H1 (cell line): ENCODE results near the gene FMO5. TPM values are rescaled to one million over a fixed set of nuclear protein-coding genes. Genes with fewer than 3 reads are reported as not detected.

ENCODE experiments used
- CTCF ChIA-PET: fragments of 300-600 bp; sonication (Branson Sonifier 250); formaldehyde crosslinking; loops from one replicate; lab custom pipeline; 2021; ENCODE audit not compliant: partially characterized antibody; lab: Charles Lee
- POLR2A ChIA-PET: fragments of 300-600 bp; sonication (Branson Sonifier 250); formaldehyde crosslinking; loops from one replicate; lab custom pipeline; 2021; ENCODE audit warnings: inconsistent platforms; ENCODE audit not compliant: partially characterized antibody; lab: Charles Lee
- DNase-seq, 2 experiments: peaks; one replicate each; pipeline versions ENCODE4 v3.0.0 to v3.0.0-alpha.2; 2010 to 2022; ENCODE audit warnings: low spot score in 2 of 2, low read depth in 1 of 2, mixed read lengths in 1 of 2
- FAIRE-seq: peaks from 2 replicates; lab custom pipeline; 2011; peaks lifted over from hg19 to GRCh38; lab: Jason Lieb, UNC
- H2AFZ ChIP-seq: 2 replicates; pipeline ENCODE4 v1.8.1; 2012; ENCODE audit warnings: low read length, inconsistent platforms
- H2AK5ac ChIP-seq: 2 replicates; pipeline ENCODE4 v1.6.1; 2013; ENCODE audit warnings: low read depth, low read length
- H2BK120ac ChIP-seq: replicated peaks from 2 replicates; pipeline ENCODE3; 2013; ENCODE audit warnings: low read depth, low read length, inconsistent platforms
- H2BK12ac ChIP-seq: 2 replicates; pipeline ENCODE4 v1.6.1; 2013; ENCODE audit warnings: low read depth, low read length
- H2BK15ac ChIP-seq: 2 replicates; pipeline ENCODE4 v1.6.1; 2013; ENCODE audit warnings: low read length
- H2BK20ac ChIP-seq: 2 replicates; pipeline ENCODE4 v1.6.1; 2013; ENCODE audit warnings: low read length
- H2BK5ac ChIP-seq: 2 replicates; pipeline ENCODE4 v1.6.1; 2013; ENCODE audit warnings: low read depth, low read length
- H3K14ac ChIP-seq: 2 replicates; pipeline ENCODE4 v1.6.1; 2013; ENCODE audit warnings: inconsistent platforms; ENCODE audit not compliant: insufficient read length
- H3K18ac ChIP-seq: 2 replicates; pipeline ENCODE4 v1.6.1; 2013; ENCODE audit warnings: low read length; ENCODE audit errors: extremely low read depth
- H3K23ac ChIP-seq: 2 replicates; pipeline ENCODE4 v1.6.1; 2013; ENCODE audit warnings: inconsistent platforms; ENCODE audit not compliant: insufficient read length
- H3K23me2 ChIP-seq: 2 replicates; pipeline ENCODE4 v1.6.1; 2013; ENCODE audit warnings: low read depth, low read length
- H3K27ac ChIP-seq: 2 replicates; pipeline ENCODE4 v1.6.1; 2011; ENCODE audit warnings: low read depth, low read length, inconsistent platforms
- H3K27me3 ChIP-seq, 4 experiments: replicated peaks in 1 of 4; 1 replicate in 1 of 4; 2 replicates in 3 of 4; pipeline versions ENCODE4 v1.6.1 to v1.8.1; 2011 to 2013; ENCODE audit warnings: low read length in 3 of 4, mild to moderate bottlenecking in 3 of 4, inconsistent platforms in 2 of 4, mixed read lengths in 2 of 4, moderate library complexity in 1 of 4; ENCODE audit not compliant: control insufficient read depth in 3 of 4, insufficient read depth in 3 of 4; ENCODE audit errors: extremely low read depth in 1 of 4
- H3K36me3 ChIP-seq, 4 experiments: 2 replicates each; pipeline versions ENCODE4 v1.6.1 to v1.8.1; 2011 to 2013; ENCODE audit warnings: mild to moderate bottlenecking in 4 of 4, low read length in 3 of 4, moderate library complexity in 2 of 4, control low read depth in 1 of 4, inconsistent platforms in 1 of 4; ENCODE audit not compliant: insufficient read depth in 4 of 4, control insufficient read depth in 2 of 4
- H3K4ac ChIP-seq: replicated peaks from 2 replicates; pipeline ENCODE3; 2013; ENCODE audit warnings: low read length, low read depth, mixed read lengths, inconsistent platforms; ENCODE audit not compliant: insufficient read length
- H3K4me1 ChIP-seq, 4 experiments: replicated peaks in 1 of 4; 1 replicate in 1 of 4; 2 replicates in 3 of 4; pipeline versions ENCODE4 v1.6.1 to v1.8.1; 2011 to 2013; ENCODE audit warnings: low read length in 3 of 4, inconsistent platforms in 2 of 4, mixed read lengths in 1 of 4; ENCODE audit not compliant: insufficient read depth in 4 of 4, control insufficient read depth in 3 of 4
- H3K4me2 ChIP-seq, 2 experiments: 2 replicates each; pipeline versions ENCODE4 v1.6.1 to v1.8.1; 2011 to 2013; ENCODE audit warnings: low read depth in 2 of 2, low read length in 2 of 2, control low read depth in 1 of 2, inconsistent platforms in 1 of 2, mild to moderate bottlenecking in 1 of 2; ENCODE audit not compliant: insufficient read depth in 1 of 2
- H3K4me3 ChIP-seq, 4 experiments: fragments of 200-600, 300-600 bp in 1 of 4; sonication (generic), shearing (Covaris generic), sonication (Bioruptor Twin) in 1 of 4; 2 replicates each; pipeline versions ENCODE4 v1.5.1 to v1.8.1; 2011 to 2016; ENCODE audit warnings: low read length in 4 of 4, low read depth in 3 of 4, control low read depth in 2 of 4, inconsistent platforms in 2 of 4, mild to moderate bottlenecking in 2 of 4, mixed read lengths in 1 of 4, moderate library complexity in 1 of 4; ENCODE audit not compliant: insufficient read depth in 2 of 4; ENCODE audit errors: extremely low read depth in 1 of 4
- H3K56ac ChIP-seq: replicated peaks from 2 replicates; pipeline ENCODE3; 2013; ENCODE audit warnings: low read depth, mild to moderate bottlenecking, mixed read lengths, low read length, inconsistent platforms; ENCODE audit not compliant: insufficient read length
- H3K79me1 ChIP-seq: 2 replicates; pipeline ENCODE4 v1.6.1; 2013; ENCODE audit warnings: low read depth, low read length, control low read depth
- H3K79me2 ChIP-seq, 2 experiments: 2 replicates each; pipeline versions ENCODE4 v1.6.1 to v1.8.1; 2012 to 2013; ENCODE audit warnings: low read length in 2 of 2, mild to moderate bottlenecking in 2 of 2, inconsistent platforms in 1 of 2; ENCODE audit not compliant: insufficient read depth in 2 of 2, control insufficient read depth in 1 of 2
- H3K9ac ChIP-seq, 4 experiments: replicated peaks in 1 of 4; 1 replicate in 1 of 4; 2 replicates in 3 of 4; pipeline versions ENCODE4 v1.6.1 to v1.8.1; 2011 to 2013; ENCODE audit warnings: low read depth in 3 of 4, low read length in 3 of 4, control low read depth in 2 of 4, mild to moderate bottlenecking in 2 of 4, moderate library complexity in 2 of 4, inconsistent platforms in 1 of 4; ENCODE audit errors: extremely low read depth in 1 of 4
- H3K9me3 ChIP-seq, 2 experiments: 2 replicates each; pipeline versions ENCODE4 v1.6.1 to v1.8.1; 2012 to 2013; ENCODE audit warnings: mild to moderate bottlenecking in 2 of 2, moderate library complexity in 2 of 2, control low read depth in 1 of 2, inconsistent platforms in 1 of 2, low read depth in 1 of 2, low read length in 1 of 2, mixed read lengths in 1 of 2; ENCODE audit not compliant: insufficient read depth in 2 of 2
- H4K20me1 ChIP-seq, 2 experiments: replicated peaks in 1 of 2; 2 replicates each; pipeline versions ENCODE3 to v1.8.1; 2011 to 2013; ENCODE audit warnings: inconsistent platforms in 2 of 2, low read length in 2 of 2, mild to moderate bottlenecking in 1 of 2; ENCODE audit not compliant: insufficient read depth in 2 of 2, control insufficient read depth in 1 of 2
- H4K5ac ChIP-seq: 2 replicates; pipeline ENCODE4 v1.6.1; 2013; ENCODE audit warnings: low read length, low read depth, mixed read lengths, inconsistent platforms; ENCODE audit not compliant: insufficient read length
- H4K8ac ChIP-seq: 2 replicates; pipeline ENCODE4 v1.8.0; 2013; ENCODE audit warnings: mild to moderate bottlenecking, moderate library complexity, low read length, inconsistent platforms; ENCODE audit not compliant: insufficient read depth; ENCODE audit errors: extremely low read depth
- H4K91ac ChIP-seq: replicated peaks from 2 replicates; pipeline ENCODE3; 2013; ENCODE audit warnings: low read length, mixed read lengths, inconsistent platforms; ENCODE audit not compliant: insufficient read length
- ASH2L ChIP-seq: fragments of 200-600, 300-600 bp; sonication (generic); IDR thresholded peaks from one replicate; pipeline ENCODE4 v1.7.1; 2017; ENCODE audit warnings: low read length
- BRCA1 ChIP-seq: IDR thresholded peaks from 2 replicates; pipeline ENCODE4 v1.6.1; 2012; ENCODE audit warnings: low read depth, low read length, improper control_type of control experiment
- CBX8 ChIP-seq: fragments of 300-800, 300-1000 bp; sonication (generic); IDR thresholded peaks from 2 replicates; pipeline ENCODE4 v1.7.1; 2016; ENCODE audit warnings: low read depth, low read length, borderline replicate concordance
- CHD1 ChIP-seq: IDR thresholded peaks from 2 replicates; pipeline ENCODE4 v1.6.1; 2012; ENCODE audit warnings: low read depth, low read length, improper control_type of control experiment
- CHD2 ChIP-seq: IDR thresholded peaks from 2 replicates; pipeline ENCODE4 v1.6.1; 2012; ENCODE audit warnings: low read length, improper control_type of control experiment
- EP300 ChIP-seq, 2 experiments: IDR thresholded peaks; 1 replicate in 1 of 2; 2 replicates in 1 of 2; pipeline ENCODE4 v1.6.1; 2011 to 2012; ENCODE audit warnings: low read depth in 2 of 2, low read length in 2 of 2, mild to moderate bottlenecking in 2 of 2, borderline replicate concordance in 1 of 2, inconsistent platforms in 1 of 2, moderate library complexity in 1 of 2
- FOSL1 ChIP-seq: IDR thresholded peaks from 2 replicates; pipeline ENCODE4 v1.6.1; 2011; ENCODE audit warnings: mild to moderate bottlenecking, low read depth, low read length, moderate library complexity; ENCODE audit not compliant: insufficient read depth
- JUN ChIP-seq: IDR thresholded peaks from 2 replicates; pipeline ENCODE4 v1.6.1; 2011; ENCODE audit warnings: low read depth, mild to moderate bottlenecking, improper control_type of control experiment, low read length
- MAX ChIP-seq: IDR thresholded peaks from 2 replicates; pipeline ENCODE4 v1.6.1; 2012; ENCODE audit warnings: inconsistent platforms
- SIX5 ChIP-seq: IDR thresholded peaks from 2 replicates; pipeline ENCODE4 v1.6.1; 2011; ENCODE audit warnings: mild to moderate bottlenecking, low read depth, low read length
- SP1 ChIP-seq: IDR thresholded peaks from 2 replicates; pipeline ENCODE4 v1.6.1; 2011; ENCODE audit warnings: low read depth, low read length
- SP4 ChIP-seq: IDR thresholded peaks from 2 replicates; pipeline ENCODE4 v1.6.1; 2012; ENCODE audit warnings: low read length, inconsistent platforms
- TCF12 ChIP-seq: IDR thresholded peaks from 2 replicates; pipeline ENCODE4 v1.6.1; 2011; ENCODE audit warnings: low read depth, mild to moderate bottlenecking, low read length
- polyA plus RNA-seq, 7 experiments: library from polyadenylated mRNA; depleted of rRNA in 3 of 7; stranded (reverse) in 5 of 7; unstranded in 2 of 7; fragments of >200 nt in 5 of 7; fragments of 200-250 nt in 2 of 7; gene quantifications; 1 replicate in 5 of 7; 2 replicates in 1 of 7; 4 replicates in 1 of 7; pipeline versions ENCODE4 v1.2.1 to v1.2.3, GENCODE V29; 2011 to 2013; ENCODE audit warnings: missing spikeins in 2 of 7, mixed read lengths in 2 of 7
- total RNA-seq: library from RNA; stranded (reverse); fragmentation: NEBNext Ultra II Directional; extraction: Animal tissue kit (Norgen Biotek cat#: 25700); gene quantifications from 2 replicates; pipeline ENCODE4 v1.2.1, GENCODE V29; 2021
- TF ChIP-seq, protein P1 (sequence below): IDR thresholded peaks from 2 replicates; pipeline ENCODE4 v1.6.1; 2012; ENCODE audit warnings: low read length, inconsistent platforms

Gene FMO5
- total and polyA plus RNA-seq, 2 of the 8 experiments (the other 6 are each of a cell fraction or from before 2014, with no cell fraction given): 0.27 to 0.34 TPM

DNA sequence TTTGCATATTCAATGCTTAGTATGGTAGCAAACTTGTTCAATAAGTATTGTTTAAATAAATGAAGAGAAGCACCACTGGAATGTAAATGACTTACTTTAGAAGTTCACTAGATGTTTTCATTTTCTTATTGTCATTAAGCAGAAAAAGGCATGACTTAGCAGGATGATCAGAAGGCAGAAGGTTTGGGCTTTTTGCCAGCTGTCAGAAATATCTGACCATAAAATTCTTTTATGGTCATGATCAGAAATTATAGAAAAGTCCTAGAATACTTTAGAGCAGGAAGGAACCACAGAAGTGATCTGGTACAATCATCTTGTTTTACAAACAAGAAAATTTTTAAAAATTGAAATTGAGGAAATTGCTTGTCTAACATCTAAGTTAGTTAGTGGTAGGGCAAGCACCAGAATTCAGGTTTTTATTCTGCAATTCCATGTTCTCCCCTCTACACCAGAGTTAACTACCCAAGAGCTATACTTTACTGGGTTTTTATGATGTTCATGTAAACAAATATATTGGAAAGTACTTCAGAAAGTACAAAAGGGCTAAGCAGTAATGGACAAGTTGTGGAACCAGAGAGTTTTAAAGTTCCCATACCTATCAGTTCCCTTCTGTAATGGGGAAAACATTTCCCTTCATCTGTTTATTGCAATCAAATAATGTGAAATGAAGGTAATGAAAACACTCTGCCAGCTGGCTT lies 10.1 kb downstream of the FMO5 start:
- Histone ChIP-seq H3K23me2 (no peaks in the 10 kb centered on the region), H3K18ac (no peak overlapping the region), H3K4ac (no peak overlapping the region), H3K27ac (no peak overlapping the region), H2BK5ac (no peak overlapping the region), H3K4me2 (no peak overlapping the region), H2AFZ (no peak overlapping the region), H3K79me1 (no peaks in the 10 kb centered on the region), H3K4me3 (no peak overlapping the region), H3K56ac (no peak overlapping the region), H4K5ac (no peak overlapping the region), H3K23ac (no peak overlapping the region), H2BK15ac (no peak overlapping the region), H3K36me3 (no peaks in the 10 kb centered on the region), H3K79me2 (no peaks in the 10 kb centered on the region), H4K91ac (no peak overlapping the region), H4K20me1 (no peaks in the 10 kb centered on the region), H3K14ac (no peak overlapping the region), H2AK5ac (no peak overlapping the region), H2BK20ac (no peak overlapping the region), H3K4me1 (no peaks in the 10 kb centered on the region), H2BK120ac (no peak overlapping the region), H2BK12ac (no peak overlapping the region), H3K27me3 (no peaks in the 10 kb centered on the region), H4K8ac (no peak overlapping the region), H3K9ac (no peak overlapping the region), H3K9me3 (no peaks in the 10 kb centered on the region)
- TF ChIP-seq TCF12: no peak
- no peak for TF ChIP-seq FOSL1
- no peak for TF ChIP-seq CBX8
- TF ChIP-seq CHD2: no peak
- TF ChIP-seq BRCA1: no peak
- TF ChIP-seq SP4: no peak
- TF ChIP-seq EP300 (IDR thresholded peaks at IDR 0.05; ENCODE audit: borderline replicate concordance in 1 of 2, low read depth in 2 of 2, low read length in 2 of 2): no peak
- TF ChIP-seq SP1: no peak
- no peak for TF ChIP-seq MAX
- no peak for TF ChIP-seq CHD1
- TF ChIP-seq ASH2L: no peak
- TF ChIP-seq SIX5: no peak
- no peak for TF ChIP-seq JUN
- TF ChIP-seq, protein P1, sequence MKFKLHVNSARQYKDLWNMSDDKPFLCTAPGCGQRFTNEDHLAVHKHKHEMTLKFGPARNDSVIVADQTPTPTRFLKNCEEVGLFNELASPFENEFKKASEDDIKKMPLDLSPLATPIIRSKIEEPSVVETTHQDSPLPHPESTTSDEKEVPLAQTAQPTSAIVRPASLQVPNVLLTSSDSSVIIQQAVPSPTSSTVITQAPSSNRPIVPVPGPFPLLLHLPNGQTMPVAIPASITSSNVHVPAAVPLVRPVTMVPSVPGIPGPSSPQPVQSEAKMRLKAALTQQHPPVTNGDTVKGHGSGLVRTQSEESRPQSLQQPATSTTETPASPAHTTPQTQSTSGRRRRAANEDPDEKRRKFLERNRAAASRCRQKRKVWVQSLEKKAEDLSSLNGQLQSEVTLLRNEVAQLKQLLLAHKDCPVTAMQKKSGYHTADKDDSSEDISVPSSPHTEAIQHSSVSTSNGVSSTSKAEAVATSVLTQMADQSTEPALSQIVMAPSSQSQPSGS: no peak
- DNase-seq (no peak), FAIRE-seq (no peak)
- ChIA-PET POLR2A (no interaction called here), CTCF (interaction anchor here (0.6 to 1.4 kb wide), 2 partner anchors 21 to 36 kb away, joined by 3 read pairs; no protein-coding TSS in a partner anchor)
